ENCODE results near the gene IFITM5. TPM values are rescaled to one million over a fixed set of nuclear protein-coding genes. Genes with fewer than 3 reads are reported as not detected.
"Not testable (repeated sequence)": the region's sequence is repeated elsewhere in the genome, so short reads cannot be mapped to it uniquely, and the experiment has no call there.

The IFITM5 gene
- total RNA-seq, 1 donor from 2014 or later, result not detected

DNA sequence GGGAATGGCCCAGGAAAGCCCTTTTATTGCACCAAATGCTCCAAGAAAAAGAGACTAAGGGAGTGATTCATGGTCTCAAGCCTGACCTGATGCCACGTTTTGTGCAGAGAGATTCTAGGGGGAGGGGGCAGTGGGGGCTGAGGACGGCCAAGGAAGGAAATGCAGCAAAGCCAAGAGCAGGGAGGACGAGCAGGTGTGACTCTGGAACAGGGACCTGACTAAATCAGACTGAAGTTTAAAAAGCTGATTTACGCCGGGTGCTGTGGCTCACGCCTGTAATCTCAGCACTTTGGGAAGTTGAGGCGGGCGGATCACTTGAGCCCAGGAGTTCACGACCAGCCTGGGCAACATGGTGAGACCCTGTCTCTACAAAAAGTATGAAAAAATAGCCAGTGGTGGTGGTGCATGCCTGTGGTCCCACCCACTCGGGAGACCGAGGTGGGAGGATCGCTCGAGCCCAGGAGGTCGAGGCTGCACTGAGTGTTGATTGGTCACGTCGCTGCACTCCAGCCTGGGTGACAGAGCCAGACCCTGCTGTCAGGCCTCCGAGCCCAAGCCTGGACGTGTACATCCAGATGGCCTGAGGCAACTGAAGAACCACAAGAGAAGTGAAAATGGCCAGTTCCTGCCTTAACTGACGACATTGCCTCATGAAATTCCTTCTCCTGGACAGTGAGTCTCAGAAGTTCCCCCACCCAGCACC lies 32.2 kb upstream of the IFITM5 start:
- DNase-seq (ENCODE audit: extremely low spot score, unreplicated experiment), result no peak
- no peak overlapping the region for H3K27ac Mint-ChIP-seq (ENCODE audit: unreplicated experiment)

DNA sequence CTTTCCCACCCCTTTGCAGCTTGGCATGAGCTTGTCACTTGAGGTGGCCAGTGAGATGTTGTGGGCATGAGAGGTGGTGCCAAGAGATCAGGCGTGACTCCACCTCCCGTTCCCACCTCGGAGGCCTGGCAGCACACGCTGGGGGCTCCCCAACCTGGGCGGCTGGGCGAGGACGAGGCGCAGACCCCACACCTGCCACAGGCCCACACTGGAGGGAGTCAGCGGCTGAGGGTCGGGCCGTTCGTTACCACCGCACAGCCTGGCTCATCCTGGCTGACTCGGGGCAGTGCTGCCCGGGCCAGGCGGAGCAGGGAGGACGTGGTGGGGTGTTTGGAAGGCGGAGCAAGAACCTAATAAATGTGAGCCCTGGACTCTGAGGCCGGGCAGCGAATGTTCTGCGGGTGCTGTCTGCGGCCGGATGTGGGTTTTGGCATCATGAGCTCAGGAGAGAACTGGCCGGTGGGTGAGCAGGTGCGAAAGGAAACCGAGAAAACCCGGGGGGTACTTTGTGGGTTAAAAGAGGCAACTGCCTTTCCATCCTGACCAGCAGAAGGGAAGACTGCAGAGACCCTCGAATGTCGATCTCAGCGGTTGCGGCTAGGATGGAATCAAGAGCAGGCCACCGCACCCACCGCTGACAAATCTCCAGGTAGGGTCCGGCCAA lies 31.5 kb upstream of the IFITM5 start:
- no peak for DNase-seq (ENCODE audit: extremely low spot score, unreplicated experiment)
- no peaks in the 10 kb centered on the region for H3K36me3 Mint-ChIP-seq (ENCODE audit: unreplicated experiment)
- H3K27me3 Mint-ChIP-seq (ENCODE audit: unreplicated experiment), result no peaks in the 10 kb centered on the region
- TF ChIP-seq, protein P1, sequence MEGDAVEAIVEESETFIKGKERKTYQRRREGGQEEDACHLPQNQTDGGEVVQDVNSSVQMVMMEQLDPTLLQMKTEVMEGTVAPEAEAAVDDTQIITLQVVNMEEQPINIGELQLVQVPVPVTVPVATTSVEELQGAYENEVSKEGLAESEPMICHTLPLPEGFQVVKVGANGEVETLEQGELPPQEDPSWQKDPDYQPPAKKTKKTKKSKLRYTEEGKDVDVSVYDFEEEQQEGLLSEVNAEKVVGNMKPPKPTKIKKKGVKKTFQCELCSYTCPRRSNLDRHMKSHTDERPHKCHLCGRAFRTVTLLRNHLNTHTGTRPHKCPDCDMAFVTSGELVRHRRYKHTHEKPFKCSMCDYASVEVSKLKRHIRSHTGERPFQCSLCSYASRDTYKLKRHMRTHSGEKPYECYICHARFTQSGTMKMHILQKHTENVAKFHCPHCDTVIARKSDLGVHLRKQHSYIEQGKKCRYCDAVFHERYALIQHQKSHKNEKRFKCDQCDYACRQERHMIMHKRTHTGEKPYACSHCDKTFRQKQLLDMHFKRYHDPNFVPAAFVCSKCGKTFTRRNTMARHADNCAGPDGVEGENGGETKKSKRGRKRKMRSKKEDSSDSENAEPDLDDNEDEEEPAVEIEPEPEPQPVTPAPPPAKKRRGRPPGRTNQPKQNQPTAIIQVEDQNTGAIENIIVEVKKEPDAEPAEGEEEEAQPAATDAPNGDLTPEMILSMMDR (IDR thresholded peaks at IDR 0.05), result no peak
- no peak overlapping the region for H3K27ac Mint-ChIP-seq (ENCODE audit: unreplicated experiment)
- H3K9me3 Mint-ChIP-seq (ENCODE audit: unreplicated experiment), result no peaks in the 10 kb centered on the region
- no peak overlapping the region for H3K4me3 Mint-ChIP-seq (ENCODE audit: unreplicated experiment)
- peaks cover 64% of the 10 kb centered on the region for H3K4me1 Mint-ChIP-seq (ENCODE audit: unreplicated experiment)

More for the DNA sequence above, 32.2 kb upstream of the IFITM5 start:
- Mint-ChIP-seq H3K36me3 (ENCODE audit: unreplicated experiment) (no peaks in the 10 kb centered on the region), H3K4me3 (ENCODE audit: unreplicated experiment) (no peak overlapping the region), H3K9me3 (ENCODE audit: unreplicated experiment) (no peaks in the 10 kb centered on the region), H3K4me1 (ENCODE audit: unreplicated experiment) (peaks cover 64% of the 10 kb centered on the region), H3K27me3 (ENCODE audit: unreplicated experiment) (no peaks in the 10 kb centered on the region)
- TF ChIP-seq, protein P1 (IDR thresholded peaks at IDR 0.05), result no peak

DNA sequence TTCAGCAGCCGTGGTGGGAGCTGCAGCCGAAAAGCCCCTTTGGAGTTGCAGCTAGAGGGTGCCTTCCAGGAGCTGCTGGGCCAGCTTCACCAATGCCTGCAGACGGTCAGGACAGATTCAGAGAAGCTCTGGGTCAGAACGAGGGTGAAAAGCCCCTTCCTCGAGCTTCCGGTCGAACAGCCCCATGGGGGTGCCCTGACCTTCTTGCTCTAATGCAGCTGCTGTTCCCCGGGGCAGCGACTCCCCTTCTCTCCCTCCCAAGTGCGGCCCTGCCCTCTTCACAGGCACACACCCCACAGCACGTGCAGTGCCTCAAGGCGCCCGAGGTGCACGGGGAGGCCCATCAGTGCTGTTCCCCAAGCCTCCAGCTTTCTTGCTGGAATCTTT lies 31.0 kb upstream of the IFITM5 start:
- Mint-ChIP-seq H3K9me3 (ENCODE audit: unreplicated experiment) (no peaks in the 10 kb centered on the region), H3K27ac (ENCODE audit: unreplicated experiment) (no peak overlapping the region), H3K27me3 (ENCODE audit: unreplicated experiment) (no peaks in the 10 kb centered on the region), H3K36me3 (ENCODE audit: unreplicated experiment) (no peaks in the 10 kb centered on the region), H3K4me3 (ENCODE audit: unreplicated experiment) (no peak overlapping the region), H3K4me1 (ENCODE audit: unreplicated experiment) (peaks cover 59% of the 10 kb centered on the region)
- TF ChIP-seq, protein P1 (IDR thresholded peaks at IDR 0.05), result no peak
- no peak for DNase-seq (ENCODE audit: extremely low spot score, unreplicated experiment)

DNA sequence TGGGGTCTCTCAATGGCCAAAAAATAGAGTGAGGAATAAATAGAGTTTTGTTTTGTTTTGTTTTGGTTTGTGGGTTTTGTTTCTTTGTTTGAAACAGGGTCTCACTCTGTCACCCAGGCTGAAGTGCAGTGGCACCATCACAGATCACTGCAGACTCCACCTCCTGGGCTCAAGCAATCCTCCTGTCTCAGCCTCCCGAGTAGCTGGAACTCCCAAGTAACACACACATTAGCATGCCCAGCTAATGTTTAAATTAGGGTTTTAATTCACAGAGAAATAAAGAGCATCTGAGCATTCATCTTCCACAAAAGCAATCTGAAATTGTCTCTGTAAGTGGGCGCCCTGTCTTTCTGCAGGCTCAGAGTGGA lies 30.5 kb upstream of the IFITM5 start:
- DNase-seq (ENCODE audit: extremely low spot score, unreplicated experiment), result no peak
- TF ChIP-seq, protein P1 (IDR thresholded peaks at IDR 0.05), result no peak
- peaks cover 57% of the 10 kb centered on the region for H3K4me1 Mint-ChIP-seq (ENCODE audit: unreplicated experiment)
- no peak overlapping the region for H3K4me3 Mint-ChIP-seq (ENCODE audit: unreplicated experiment)
- H3K36me3 Mint-ChIP-seq (ENCODE audit: unreplicated experiment), result no peaks in the 10 kb centered on the region
- no peaks in the 10 kb centered on the region for H3K9me3 Mint-ChIP-seq (ENCODE audit: unreplicated experiment)
- no peaks in the 10 kb centered on the region for H3K27me3 Mint-ChIP-seq (ENCODE audit: unreplicated experiment)
- no peak overlapping the region for H3K27ac Mint-ChIP-seq (ENCODE audit: unreplicated experiment)

DNA sequence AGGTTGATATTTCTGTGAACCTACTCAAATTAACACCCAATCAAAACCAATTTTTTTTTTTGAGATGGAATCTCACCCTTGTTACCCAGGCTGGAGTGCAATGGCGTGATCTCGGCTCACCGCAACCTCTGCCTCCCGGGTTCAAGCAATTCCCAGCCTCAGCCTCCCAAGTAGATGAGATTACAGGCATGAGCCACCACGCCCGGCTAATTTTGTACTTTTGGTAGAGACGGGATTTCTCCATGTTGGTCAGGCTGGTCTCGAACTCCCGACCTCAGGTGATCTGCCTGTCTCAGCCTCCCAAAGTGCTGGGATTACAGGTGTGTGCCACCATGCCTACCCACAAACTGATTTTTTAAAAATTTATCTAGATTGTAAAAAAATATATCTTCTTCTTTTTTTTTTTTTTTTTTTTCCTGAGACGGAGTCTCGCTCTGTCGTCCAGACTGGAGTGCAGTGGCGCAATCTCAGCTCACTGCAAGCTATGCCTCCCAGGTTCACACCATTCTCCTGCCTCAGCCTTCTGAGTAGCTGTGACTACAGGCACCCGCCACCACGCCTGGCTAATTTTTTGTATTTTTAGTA lies 29.3 kb upstream of the IFITM5 start:
- not testable (repeated sequence) for DNase-seq (ENCODE audit: extremely low spot score, unreplicated experiment); H3K4me3 Mint-ChIP-seq (ENCODE audit: unreplicated experiment); H3K9me3 Mint-ChIP-seq (ENCODE audit: unreplicated experiment); H3K36me3 Mint-ChIP-seq (ENCODE audit: unreplicated experiment); H3K27me3 Mint-ChIP-seq (ENCODE audit: unreplicated experiment); H3K27ac Mint-ChIP-seq (ENCODE audit: unreplicated experiment)
- peaks cover 53% of the 10 kb centered on the region for H3K4me1 Mint-ChIP-seq (ENCODE audit: unreplicated experiment)

Measured in osteocyte (in vitro differentiated cells).